HEK293 (cell line): ENCODE measurements around the gene IMMP2L.
A peak's percentile ranks its signal among the peaks of the same experiment; 100 is the strongest.

Source experiments
- CTCF ChIA-PET: fragments of 350-600 bp; formaldehyde crosslinking; extraction: SDS; loops from one replicate; lab custom pipeline; 2021; ENCODE audit warnings: antibody characterized with exemption; lab: Yijun Ruan, JAX
- POLR2A ChIA-PET: fragments of 300-600 bp; formaldehyde crosslinking; extraction: SDS; loops from one replicate; lab custom pipeline; 2020; ENCODE audit warnings: antibody characterized with exemption, inconsistent platforms; lab: Yijun Ruan, JAX
- H3K27ac ChIP-seq: fragments of 200-500 bp; sonication (Bioruptor generic); 2 replicates; pipeline ENCODE4 v1.5.1; 2014; ENCODE audit warnings: low read depth, low read length, control low read depth, inconsistent platforms; ENCODE audit errors: extremely low read depth
- H3K36me3 ChIP-seq, 2 experiments: fragments of 200-500 bp in 1 of 2; sonication (Bioruptor generic) in 1 of 2; 1 replicate in 1 of 2; 2 replicates in 1 of 2; pipeline ENCODE4 v1.5.1; 2014 to 2017; ENCODE audit warnings: inconsistent platforms in 2 of 2, low read length in 2 of 2; ENCODE audit not compliant: control insufficient read depth in 2 of 2, insufficient read depth in 1 of 2
- H3K4me1 ChIP-seq: fragments of 200-500 bp; sonication (Bioruptor generic); 2 replicates; pipeline ENCODE4 v1.5.1; 2014; ENCODE audit warnings: mild to moderate bottlenecking, low read length, inconsistent platforms; ENCODE audit not compliant: control insufficient read depth, insufficient read depth
- H3K4me3 ChIP-seq: 2 replicates; pipeline ENCODE4 v1.5.1; 2011; ENCODE audit warnings: low read depth, mild to moderate bottlenecking, control low read depth, low read length, moderate library complexity
- H3K9me3 ChIP-seq: fragments of 200-500 bp; sonication (Bioruptor generic); 2 replicates; pipeline ENCODE4 v1.5.1; 2014; ENCODE audit warnings: low read depth, low read length, inconsistent platforms; ENCODE audit not compliant: control insufficient read depth, insufficient read depth
- ATF2 ChIP-seq: fragments of 450-650 bp; formaldehyde crosslinking; IDR thresholded peaks from 2 replicates; pipeline ENCODE4 v1.5.1; 2016; ENCODE audit warnings: missing biosample characterization, missing genetic modification characterization, low read depth
- GLI2 ChIP-seq: fragments of 450-650 bp; formaldehyde crosslinking; IDR thresholded peaks from 2 replicates; pipeline ENCODE4; 2017; ENCODE audit warnings: missing biosample characterization, missing genetic modification characterization, low read depth, borderline replicate concordance
- GLIS1 ChIP-seq: fragments of 450-650 bp; formaldehyde crosslinking; IDR thresholded peaks from 2 replicates; pipeline ENCODE4 v1.5.1; 2016; ENCODE audit warnings: missing biosample characterization, missing genetic modification characterization
- MEIS1 ChIP-seq: sonication (generic); formaldehyde crosslinking; IDR thresholded peaks from 2 replicates; pipeline ENCODE4 v1.8.1; 2022; ENCODE audit warnings: missing genetic modification reagents, mild to moderate bottlenecking, borderline replicate concordance
- OVOL3 ChIP-seq: fragments of 450-650 bp; formaldehyde crosslinking; IDR thresholded peaks from 2 replicates; pipeline ENCODE4 v1.5.1; 2016; ENCODE audit warnings: missing biosample characterization, missing genetic modification characterization
- PRDM6 ChIP-seq: fragments of 450-650 bp; formaldehyde crosslinking; IDR thresholded peaks from 2 replicates; pipeline ENCODE4 v1.5.1; 2017; ENCODE audit warnings: missing biosample characterization, missing genetic modification characterization
- SALL2 ChIP-seq: fragments of 450-650 bp; formaldehyde crosslinking; IDR thresholded peaks from 2 replicates; pipeline ENCODE4 v1.5.0; 2017; ENCODE audit warnings: missing biosample characterization, mild to moderate bottlenecking, missing genetic modification characterization, borderline replicate concordance
- TCF7L2 ChIP-seq: IDR thresholded peaks from 2 replicates; pipeline ENCODE4 v1.6.1; 2011; ENCODE audit warnings: low read depth, mild to moderate bottlenecking, inconsistent platforms, low read length, moderate library complexity, borderline replicate concordance
- YY1 ChIP-seq: fragments of 450-650 bp; formaldehyde crosslinking; IDR thresholded peaks from 2 replicates; pipeline ENCODE4 v1.5.1; 2018; ENCODE audit warnings: missing biosample characterization, missing genetic modification characterization
- ZBTB17 ChIP-seq: fragments of 450-650 bp; formaldehyde crosslinking; IDR thresholded peaks from 2 replicates; pipeline ENCODE4 v1.5.1; 2016; ENCODE audit warnings: missing biosample characterization, missing genetic modification characterization
- ZEB2 ChIP-seq: fragments of 450-650 bp; formaldehyde crosslinking; IDR thresholded peaks from 2 replicates; pipeline ENCODE4 v1.5.1; 2016; ENCODE audit warnings: missing biosample characterization, missing genetic modification characterization
- ZNF155 ChIP-seq: fragments of 450-650 bp; formaldehyde crosslinking; IDR thresholded peaks from 2 replicates; pipeline ENCODE4 v1.5.1; 2016; ENCODE audit warnings: missing biosample characterization, missing genetic modification characterization
- ZNF24 ChIP-seq: fragments of 450-650 bp; formaldehyde crosslinking; IDR thresholded peaks from 2 replicates; pipeline ENCODE4 v1.5.1; 2016; ENCODE audit warnings: missing biosample characterization, missing genetic modification characterization
- ZNF302 ChIP-seq: fragments of 450-650 bp; formaldehyde crosslinking; IDR thresholded peaks from 2 replicates; pipeline ENCODE4 v1.5.1; 2016; ENCODE audit warnings: missing biosample characterization, missing genetic modification characterization, low read depth
- ZNF311 ChIP-seq: fragments of 450-650 bp; formaldehyde crosslinking; IDR thresholded peaks from 2 replicates; pipeline ENCODE4 v1.5.1; 2017; ENCODE audit warnings: missing biosample characterization, missing genetic modification characterization, borderline replicate concordance
- ZNF324 ChIP-seq: fragments of 450-650 bp; formaldehyde crosslinking; IDR thresholded peaks from 2 replicates; pipeline ENCODE4 v1.5.1; 2016; ENCODE audit warnings: missing biosample characterization, missing genetic modification characterization
- ZNF341 ChIP-seq: fragments of 450-650 bp; formaldehyde crosslinking; IDR thresholded peaks from 2 replicates; pipeline ENCODE4; 2016; ENCODE audit warnings: low read depth, missing biosample characterization, missing genetic modification characterization
- ZNF366 ChIP-seq: fragments of 450-650 bp; formaldehyde crosslinking; conservative IDR thresholded peaks from 2 replicates; pipeline ENCODE4 v1.5.1; 2016; ENCODE audit warnings: missing biosample characterization, missing genetic modification characterization
- ZNF501 ChIP-seq: fragments of 450-650 bp; formaldehyde crosslinking; IDR thresholded peaks from 2 replicates; pipeline ENCODE4 v1.5.1; 2016; ENCODE audit warnings: missing biosample characterization, missing genetic modification characterization
- ZNF510 ChIP-seq: fragments of 450-650 bp; formaldehyde crosslinking; IDR thresholded peaks from 2 replicates; pipeline ENCODE4 v1.5.1; 2018; ENCODE audit warnings: mild to moderate bottlenecking, missing genetic modification characterization, missing biosample characterization; ENCODE audit not compliant: insufficient replicate concordance
- ZNF529 ChIP-seq: fragments of 450-650 bp; formaldehyde crosslinking; IDR thresholded peaks from 2 replicates; pipeline ENCODE4 v1.5.1; 2017; ENCODE audit warnings: missing genetic modification characterization, missing biosample characterization; ENCODE audit not compliant: insufficient replicate concordance
- ZNF580 ChIP-seq: fragments of 450-650 bp; formaldehyde crosslinking; IDR thresholded peaks from 2 replicates; pipeline ENCODE4 v1.5.1; 2016; ENCODE audit warnings: missing biosample characterization, missing genetic modification characterization
- ZNF677 ChIP-seq: fragments of 450-650 bp; IDR thresholded peaks from 2 replicates; pipeline ENCODE4 v1.5.0; 2018; ENCODE audit warnings: missing biosample characterization, mild to moderate bottlenecking, missing genetic modification characterization, moderate library complexity

Gene IMMP2L

GRCh38 chr7:111232249-111233084 is 329.8 kb downstream of the IMMP2L start:
- no peaks in the 10 kb centered on the region for H3K36me3 ChIP-seq
- no peaks in the 10 kb centered on the region for H3K9me3 ChIP-seq
- no peaks in the 10 kb centered on the region for H3K4me1 ChIP-seq
- ChIA-PET POLR2A (no interaction called here), CTCF (interaction anchor here (0.6 to 0.7 kb wide), 2 partner anchors 213 to 435 kb away, joined by 3 read pairs; no protein-coding TSS in a partner anchor)
- TF ChIP-seq ZEB2 (tag by site-specific recombination) (0 out of 2 replicates have a peak, but pooled peaks have one; percentile 26), ZBTB17 (tag by site-specific recombination) (peak; percentile 12; the same call in 1 of the 2 replicates), ATF2 (tag by site-specific recombination) (no peak), ZNF580 (0 out of 2 replicates have a peak, but pooled peaks have one; percentile 17)
- no peak overlapping the region for H3K4me3 ChIP-seq
- no peak overlapping the region for H3K27ac ChIP-seq

DNA sequence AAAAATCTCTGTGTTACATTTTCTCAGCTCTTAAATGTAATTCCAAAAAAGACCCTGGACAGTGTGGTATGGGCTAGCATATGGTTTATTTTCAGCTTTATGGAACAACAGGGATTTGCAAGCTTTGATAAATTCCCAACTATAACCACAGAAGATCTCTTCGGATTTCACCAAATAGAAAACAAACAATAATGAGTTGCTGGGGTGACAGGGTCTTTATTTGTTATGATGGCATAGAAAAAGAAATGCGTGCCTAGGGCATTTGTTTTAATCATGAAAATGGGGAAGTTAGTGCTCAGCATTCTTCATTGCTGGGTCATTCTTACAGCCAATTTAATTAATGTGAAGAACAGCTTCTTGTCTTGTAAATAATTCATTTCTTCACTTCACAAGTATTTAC is 332.4 kb downstream of the IMMP2L start:
- POLR2A ChIA-PET: no interaction called here

DNA sequence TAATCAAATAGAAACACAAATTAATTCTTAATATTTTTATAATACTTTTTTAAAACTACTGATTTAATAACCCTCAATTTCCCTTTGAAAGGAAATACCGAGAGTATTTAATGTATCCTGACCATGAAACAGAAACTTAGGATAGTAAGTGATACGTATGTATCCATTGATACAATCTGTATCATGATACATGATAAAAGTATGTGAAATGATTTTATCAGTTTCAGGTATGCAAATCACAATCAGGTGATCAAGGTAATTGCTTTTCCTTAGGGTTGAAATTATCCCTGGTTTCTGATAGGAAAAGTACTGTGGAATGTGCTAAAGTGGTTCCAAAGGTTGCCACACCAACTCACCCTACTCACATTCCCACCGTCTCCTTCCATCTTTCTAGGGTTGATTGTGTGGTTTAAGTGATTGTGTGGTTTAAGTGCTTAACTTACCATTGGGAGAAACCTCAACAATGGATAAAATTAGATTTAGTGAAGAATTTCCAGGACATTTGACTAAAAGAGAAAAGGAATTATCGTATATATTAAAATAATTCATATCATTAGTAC is 333.0 kb downstream of the IMMP2L start:
- no peaks in the 10 kb centered on the region for H3K9me3 ChIP-seq
- no peak overlapping the region for H3K4me3 ChIP-seq
- no peaks in the 10 kb centered on the region for H3K36me3 ChIP-seq
- ChIA-PET CTCF (no interaction called here), POLR2A (no interaction called here)
- no peaks in the 10 kb centered on the region for H3K4me1 ChIP-seq
- TF ChIP-seq ZNF311 (tag by site-specific recombination) (no peak), YY1 (tag by site-specific recombination) (no peak), ZNF24 (no peak), TCF7L2 (no peak), ZNF324 (tag by site-specific recombination) (no peak), GLIS1 (tag by site-specific recombination) (no peak), ZNF302 (tag by site-specific recombination) (no peak), ZNF510 (tag by site-specific recombination) (no peak)
- no peak overlapping the region for H3K27ac ChIP-seq

More for the DNA sequence above, 332.4 kb downstream of the IMMP2L start:
- Histone ChIP-seq H3K27ac (no peak overlapping the region), H3K4me3 (no peak overlapping the region), H3K9me3 (no peaks in the 10 kb centered on the region)
- no peak for TF ChIP-seq OVOL3 (tag by site-specific recombination)
- TF ChIP-seq ZNF366 (tag by site-specific recombination): no peak
- no peak for TF ChIP-seq ZNF155 (tag by site-specific recombination)
- TF ChIP-seq ZNF341 (tag by site-specific recombination): no peak
- no peak for TF ChIP-seq MEIS1 (CRISPR knock-in tag)
- TF ChIP-seq PRDM6: no peak
- TF ChIP-seq ZNF501 (tag by site-specific recombination): no peak
- TF ChIP-seq ZNF529 (tag by site-specific recombination): no peak
- TF ChIP-seq SALL2 (tag by site-specific recombination): no peak
- no peak for TF ChIP-seq ZNF677 (tag by site-specific recombination)
- no peak for TF ChIP-seq GLI2
- no peak for TF ChIP-seq TCF7L2
- TF ChIP-seq, all 188 proteins: peak for 0
- Histone ChIP-seq H3K4me1 (no peaks in the 10 kb centered on the region), H3K36me3 (no peaks in the 10 kb centered on the region)
- CTCF ChIA-PET: interaction anchor here (0.8 kb wide), 1 partner anchor 10 kb away, joined by 3 read pairs; no protein-coding TSS in a partner anchor
